ENCODE data around the gene C12orf76. TPM values are rescaled to one million over a fixed set of nuclear protein-coding genes. Genes with fewer than 3 reads are reported as not detected.

C12orf76 gene
- total RNA-seq, 4 donors from 2014 or later: 19.4 to 29.7 (median 22.5) TPM

DNA sequence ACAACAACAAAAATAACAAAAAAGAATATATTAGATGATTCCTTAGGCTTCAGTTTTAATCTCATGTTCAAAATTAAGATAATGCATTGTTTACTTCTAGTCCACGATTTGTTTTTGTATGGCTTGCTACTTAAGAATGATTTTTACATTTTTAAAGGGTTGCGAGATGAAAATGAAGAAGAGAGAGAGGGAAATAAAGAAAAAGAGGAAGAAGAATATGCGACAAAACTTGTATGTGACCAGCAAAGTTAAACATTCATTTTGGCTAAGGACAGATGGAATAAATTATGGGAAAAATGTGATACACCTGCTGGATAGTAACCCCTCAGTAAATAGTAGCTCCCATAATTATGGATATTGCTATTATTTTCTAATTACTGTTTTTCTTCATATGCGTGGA is 50.9 kb downstream of the C12orf76 start:
- Histone ChIP-seq H3K27me3 (no peaks in the 10 kb centered on the region), H3K36me3 (no peaks in the 10 kb centered on the region), H3K27ac (no peak overlapping the region), H3K4me1 (peaks cover 0 to 66% (median 43%) of the 10 kb centered on the region in 4 donors), H3K9me3 (no peaks in the 10 kb centered on the region), H3K4me3 (no peak overlapping the region)
- TF ChIP-seq EP300 (IDR thresholded peaks at IDR 0.05) (no peak), POLR2A (IDR thresholded peaks at IDR 0.05) (no peak)
- TF ChIP-seq, protein P1, sequence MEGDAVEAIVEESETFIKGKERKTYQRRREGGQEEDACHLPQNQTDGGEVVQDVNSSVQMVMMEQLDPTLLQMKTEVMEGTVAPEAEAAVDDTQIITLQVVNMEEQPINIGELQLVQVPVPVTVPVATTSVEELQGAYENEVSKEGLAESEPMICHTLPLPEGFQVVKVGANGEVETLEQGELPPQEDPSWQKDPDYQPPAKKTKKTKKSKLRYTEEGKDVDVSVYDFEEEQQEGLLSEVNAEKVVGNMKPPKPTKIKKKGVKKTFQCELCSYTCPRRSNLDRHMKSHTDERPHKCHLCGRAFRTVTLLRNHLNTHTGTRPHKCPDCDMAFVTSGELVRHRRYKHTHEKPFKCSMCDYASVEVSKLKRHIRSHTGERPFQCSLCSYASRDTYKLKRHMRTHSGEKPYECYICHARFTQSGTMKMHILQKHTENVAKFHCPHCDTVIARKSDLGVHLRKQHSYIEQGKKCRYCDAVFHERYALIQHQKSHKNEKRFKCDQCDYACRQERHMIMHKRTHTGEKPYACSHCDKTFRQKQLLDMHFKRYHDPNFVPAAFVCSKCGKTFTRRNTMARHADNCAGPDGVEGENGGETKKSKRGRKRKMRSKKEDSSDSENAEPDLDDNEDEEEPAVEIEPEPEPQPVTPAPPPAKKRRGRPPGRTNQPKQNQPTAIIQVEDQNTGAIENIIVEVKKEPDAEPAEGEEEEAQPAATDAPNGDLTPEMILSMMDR (IDR thresholded peaks at IDR 0.05): no peak
- DNase-seq (ENCODE audit: low spot score in 2 of 2): no peak
- WGBS, 2 donors: 88 to 91% methylated on average over 4 of the region's 4 CpGs

DNA sequence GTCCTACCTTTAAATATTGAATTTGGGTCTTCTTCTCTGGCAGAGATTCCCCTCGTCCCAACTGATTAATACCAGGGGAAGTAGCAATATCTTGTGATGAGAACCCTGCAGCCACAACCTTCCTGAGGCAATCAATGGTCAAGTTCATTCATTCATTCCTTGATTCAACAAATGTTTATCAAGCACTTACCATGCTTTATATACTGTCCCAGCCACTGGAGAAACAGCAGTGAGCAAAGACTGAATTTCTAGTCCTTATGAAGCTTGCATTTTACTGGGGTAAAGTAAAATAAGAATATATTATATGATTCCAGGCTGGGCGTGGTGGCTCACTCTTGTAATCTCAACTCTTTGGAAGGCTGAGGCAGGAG is 51.9 kb downstream of the C12orf76 start:
- WGBS, 2 donors: 47 to 48% methylated on average over 2 of the region's 2 CpGs
- peaks cover 0 to 56% (median 36%) of the 10 kb centered on the region in 4 donors for H3K4me1 ChIP-seq
- peak overlapping the region; percentile 86 to 95 (median 90) for H3K4me3 ChIP-seq
- peak in 1 of 2 donors; percentile 8 for TF ChIP-seq EP300 (IDR thresholded peaks at IDR 0.05)
- TF ChIP-seq POLR2A (IDR thresholded peaks at IDR 0.05): no peak
- H3K27ac ChIP-seq: peak overlapping the region; percentile 50 to 93 (median 90)
- no peak for DNase-seq (ENCODE audit: low spot score in 2 of 2)
- no peaks in the 10 kb centered on the region for H3K27me3 ChIP-seq
- no peaks in the 10 kb centered on the region for H3K36me3 ChIP-seq
- no peaks in the 10 kb centered on the region for H3K9me3 ChIP-seq

DNA sequence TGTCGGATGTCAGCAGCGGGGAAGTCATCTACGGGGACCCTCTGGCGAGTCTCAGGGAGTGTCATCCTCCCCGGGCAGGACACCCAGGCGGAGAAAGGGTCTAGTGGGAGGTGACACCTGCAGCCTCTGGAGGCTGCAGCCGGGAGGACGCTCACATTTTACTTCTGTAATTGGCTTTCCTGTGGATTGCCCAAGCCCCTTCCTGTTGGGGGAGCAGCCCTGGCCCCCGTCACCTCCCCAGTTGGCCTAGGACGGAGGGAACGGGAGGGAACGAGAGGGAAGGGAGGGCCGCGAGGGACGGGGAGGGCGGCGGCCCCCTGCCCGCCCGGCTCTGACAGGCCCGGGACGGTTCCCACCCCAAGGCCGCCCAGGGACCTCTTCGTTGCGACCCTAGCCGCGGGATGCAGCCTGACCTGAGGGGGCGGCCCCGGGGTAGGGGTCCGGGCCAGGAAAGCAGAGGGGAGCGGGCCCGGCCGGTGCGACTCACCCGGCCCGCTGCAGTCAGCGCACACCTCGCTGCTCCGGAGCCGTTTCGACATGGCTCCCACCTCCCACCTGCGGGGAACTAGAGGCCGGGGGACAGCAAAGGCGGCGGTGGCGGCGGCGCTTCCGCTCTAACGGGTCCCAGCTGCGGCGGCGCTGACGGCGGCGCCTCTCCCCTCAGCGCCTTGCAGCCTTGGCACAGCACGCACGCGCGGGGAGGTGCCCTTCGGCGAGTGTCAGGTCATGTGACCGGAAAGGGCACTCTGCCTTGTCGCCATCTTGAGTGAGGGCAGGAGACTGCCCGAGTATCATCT is 52.4 kb downstream of the C12orf76 start, which contains the start of gene GIT2:
Gene GIT2 (minus strand): TSS at position 683 of the 797 bp plus-strand sequence. CDS start 144 bp downstream, at position 539.
- TF ChIP-seq EP300 (IDR thresholded peaks at IDR 0.05) (peak; percentile 77 to 95), POLR2A (IDR thresholded peaks at IDR 0.05) (peak; percentile 54 to 71)
- TF ChIP-seq, protein P1 (IDR thresholded peaks at IDR 0.05): peak in 1 of 5 experiments; percentile 10
- H3K27ac ChIP-seq: peak within 1 kb of the TSS; percentile 50 to 93 (median 90)
- DNase-seq (ENCODE audit: low spot score in 2 of 2): peak; percentile 84 to 90
- H3K27me3 ChIP-seq: no peaks in the 10 kb centered on the region
- no peaks in the 10 kb centered on the region for H3K9me3 ChIP-seq
- WGBS, 2 donors: 0% methylated on average over 49 to 50 of the region's 65 CpGs
- H3K36me3 ChIP-seq: peaks cover 0 to 2% (median 0%) of the 10 kb centered on the region in 3 donors
- peak within 1 kb of the TSS; percentile 86 to 95 (median 90) for H3K4me3 ChIP-seq
- peaks cover 0 to 51% (median 30%) of the 10 kb centered on the region in 4 donors for H3K4me1 ChIP-seq

DNA sequence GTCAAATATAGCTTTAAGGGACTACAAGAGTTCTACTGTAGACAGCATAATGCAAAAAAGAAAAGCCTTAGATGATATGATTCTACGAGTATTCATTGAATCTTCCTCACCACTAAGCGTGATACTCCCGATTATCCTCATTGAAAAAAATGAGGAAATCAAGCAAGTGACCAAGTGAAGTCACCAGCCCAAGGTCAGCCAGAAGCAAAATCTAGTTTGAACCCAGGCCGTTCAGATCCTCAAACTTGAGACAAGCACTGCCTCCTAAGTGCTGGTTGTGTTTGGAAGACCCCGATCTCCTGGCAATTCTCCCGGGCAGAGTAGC is 53.0 kb downstream of the C12orf76 start:
- Histone ChIP-seq H3K4me3 (peak overlapping the region; percentile 86 to 95 (median 90)), H3K27me3 (no peaks in the 10 kb centered on the region), H3K36me3 (peaks cover 0 to 7% (median 0%) of the 10 kb centered on the region in 3 donors), H3K4me1 (peaks cover 0 to 48% (median 27%) of the 10 kb centered on the region in 4 donors), H3K9me3 (no peaks in the 10 kb centered on the region), H3K27ac (peak overlapping the region in 3 of 4 donors; percentile 89 to 93 (median 90))
- 0 to 1% methylated on average over 6 of the region's 6 CpGs for WGBS, 2 donors
- DNase-seq (ENCODE audit: low spot score in 2 of 2): no peak
- TF ChIP-seq, protein P1 (IDR thresholded peaks at IDR 0.05): no peak
- no peak for TF ChIP-seq POLR2A (IDR thresholded peaks at IDR 0.05)
- TF ChIP-seq EP300 (IDR thresholded peaks at IDR 0.05): no peak

DNA sequence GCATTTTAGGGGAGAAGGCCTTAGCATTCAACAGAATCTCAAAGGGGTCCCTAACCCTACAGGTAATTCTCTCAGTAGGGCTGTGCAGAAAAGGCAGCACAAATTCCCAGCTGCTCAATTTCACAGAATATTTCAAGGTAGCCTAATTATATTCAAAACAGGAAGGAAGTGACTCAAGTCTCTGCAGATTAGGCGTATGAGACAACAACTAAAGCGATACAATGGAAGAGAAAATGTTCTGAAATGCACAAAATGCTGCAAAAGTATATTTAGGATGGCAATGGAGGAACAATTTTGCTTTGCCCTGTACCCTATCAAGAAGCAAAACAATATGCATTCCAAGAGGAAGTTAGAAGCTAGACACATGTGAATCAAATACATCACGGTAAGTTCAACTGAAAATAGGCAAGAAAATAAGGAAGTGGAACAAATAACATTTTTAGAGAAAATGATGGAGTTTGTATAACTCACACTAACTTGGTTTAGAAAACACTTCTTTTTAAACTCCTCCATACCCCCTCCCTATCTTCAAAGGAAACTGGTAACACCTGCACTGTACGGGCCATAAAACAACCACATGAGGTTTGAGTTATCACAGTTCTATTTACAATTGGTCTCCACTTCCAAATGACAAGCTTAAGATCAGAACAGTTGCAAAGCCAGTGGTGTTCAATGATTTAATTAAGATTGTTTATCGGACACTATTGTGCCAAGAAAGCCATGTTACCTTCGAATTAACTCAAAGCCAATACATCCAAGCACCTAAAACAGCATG is 53.7 kb downstream of the C12orf76 start:
- Histone ChIP-seq H3K27ac (peak overlapping the region in 3 of 4 donors; percentile 89 to 93 (median 90)), H3K9me3 (no peaks in the 10 kb centered on the region), H3K36me3 (peaks cover 0 to 10% (median 0%) of the 10 kb centered on the region in 3 donors), H3K4me3 (peak overlapping the region; percentile 86 to 95 (median 90)), H3K4me1 (peaks cover 0 to 51% (median 26%) of the 10 kb centered on the region in 4 donors), H3K27me3 (no peaks in the 10 kb centered on the region)
- TF ChIP-seq EP300 (IDR thresholded peaks at IDR 0.05): no peak
- DNase-seq (ENCODE audit: low spot score in 2 of 2): no peak
- 47 to 48% methylated on average over 6 of the region's 6 CpGs for WGBS, 2 donors

Measured in tibial nerve (tissue), 4 donors.